Nephron progenitor cell (in vitro differentiated cells): ENCODE results near the gene LRRC14B.

Experiments used
- DNase-seq: peaks from one replicate; pipeline ENCODE4 v3.0.0; 2021
- H3K27ac Mint-ChIP-seq: 2 replicates; pipeline ENCODE4 v1.8.0; 2021; ENCODE audit warnings: mild to moderate bottlenecking, moderate library complexity, mixed read lengths
- H3K27me3 Mint-ChIP-seq: 2 replicates; pipeline ENCODE4 v1.8.0; 2021; ENCODE audit warnings: mild to moderate bottlenecking, low read depth, mixed read lengths; ENCODE audit not compliant: poor library complexity
- H3K36me3 Mint-ChIP-seq: 2 replicates; pipeline ENCODE4 v1.8.0; 2021; ENCODE audit warnings: low read depth, mixed read lengths
- H3K4me1 Mint-ChIP-seq: 2 replicates; pipeline ENCODE4 v1.8.0; 2021; ENCODE audit warnings: mixed read lengths
- H3K4me3 Mint-ChIP-seq: 2 replicates; pipeline ENCODE4 v1.8.0; 2021; ENCODE audit warnings: mild to moderate bottlenecking, moderate library complexity, mixed read lengths
- H3K9me3 Mint-ChIP-seq: 2 replicates; pipeline ENCODE4 v1.8.0; 2021; ENCODE audit warnings: mild to moderate bottlenecking, moderate library complexity, mixed read lengths
- TF ChIP-seq, protein P1 (sequence below): fragments of 200-600 bp; sonication (generic); IDR thresholded peaks from 2 replicates; pipeline ENCODE4 v1.5.0; 2021; ENCODE audit warnings: antibody characterized with exemption

The LRRC14B gene

GRCh38 chr5:172841-173251 is 18.4 kb upstream of the LRRC14B start:
- H3K27ac Mint-ChIP-seq, result no peak overlapping the region
- no peak overlapping the region for H3K4me3 Mint-ChIP-seq
- peaks cover 7% of the 10 kb centered on the region for H3K27me3 Mint-ChIP-seq

GRCh38 chr5:173392-174290 is 17.7 kb upstream of the LRRC14B start:
- peak overlapping the region; percentile 37 for H3K4me3 Mint-ChIP-seq
- no peaks in the 10 kb centered on the region for H3K9me3 Mint-ChIP-seq
- TF ChIP-seq, protein P1, sequence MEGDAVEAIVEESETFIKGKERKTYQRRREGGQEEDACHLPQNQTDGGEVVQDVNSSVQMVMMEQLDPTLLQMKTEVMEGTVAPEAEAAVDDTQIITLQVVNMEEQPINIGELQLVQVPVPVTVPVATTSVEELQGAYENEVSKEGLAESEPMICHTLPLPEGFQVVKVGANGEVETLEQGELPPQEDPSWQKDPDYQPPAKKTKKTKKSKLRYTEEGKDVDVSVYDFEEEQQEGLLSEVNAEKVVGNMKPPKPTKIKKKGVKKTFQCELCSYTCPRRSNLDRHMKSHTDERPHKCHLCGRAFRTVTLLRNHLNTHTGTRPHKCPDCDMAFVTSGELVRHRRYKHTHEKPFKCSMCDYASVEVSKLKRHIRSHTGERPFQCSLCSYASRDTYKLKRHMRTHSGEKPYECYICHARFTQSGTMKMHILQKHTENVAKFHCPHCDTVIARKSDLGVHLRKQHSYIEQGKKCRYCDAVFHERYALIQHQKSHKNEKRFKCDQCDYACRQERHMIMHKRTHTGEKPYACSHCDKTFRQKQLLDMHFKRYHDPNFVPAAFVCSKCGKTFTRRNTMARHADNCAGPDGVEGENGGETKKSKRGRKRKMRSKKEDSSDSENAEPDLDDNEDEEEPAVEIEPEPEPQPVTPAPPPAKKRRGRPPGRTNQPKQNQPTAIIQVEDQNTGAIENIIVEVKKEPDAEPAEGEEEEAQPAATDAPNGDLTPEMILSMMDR, result no peak
- H3K27me3 Mint-ChIP-seq, result peaks cover 7% of the 10 kb centered on the region
- no peaks in the 10 kb centered on the region for H3K36me3 Mint-ChIP-seq
- H3K27ac Mint-ChIP-seq, result peak overlapping the region; percentile 17
- DNase-seq, result no peak
- H3K4me1 Mint-ChIP-seq, result peaks cover 70% of the 10 kb centered on the region

More at GRCh38 chr5:172841-173251, 18.4 kb upstream of the LRRC14B start:
- H3K9me3 Mint-ChIP-seq, result no peaks in the 10 kb centered on the region
- H3K4me1 Mint-ChIP-seq, result peaks cover 74% of the 10 kb centered on the region
- no peak for DNase-seq
- no peaks in the 10 kb centered on the region for H3K36me3 Mint-ChIP-seq
- TF ChIP-seq, protein P1, result no peak

- peaks cover 7% of the 10 kb centered on the region for H3K27me3 Mint-ChIP-seq
- H3K4me3 Mint-ChIP-seq, result no peak overlapping the region
- H3K27ac Mint-ChIP-seq, result no peak overlapping the region
Measured at GRCh38 chr5:174291-174600, 17.0 kb upstream of the LRRC14B start.

DNA sequence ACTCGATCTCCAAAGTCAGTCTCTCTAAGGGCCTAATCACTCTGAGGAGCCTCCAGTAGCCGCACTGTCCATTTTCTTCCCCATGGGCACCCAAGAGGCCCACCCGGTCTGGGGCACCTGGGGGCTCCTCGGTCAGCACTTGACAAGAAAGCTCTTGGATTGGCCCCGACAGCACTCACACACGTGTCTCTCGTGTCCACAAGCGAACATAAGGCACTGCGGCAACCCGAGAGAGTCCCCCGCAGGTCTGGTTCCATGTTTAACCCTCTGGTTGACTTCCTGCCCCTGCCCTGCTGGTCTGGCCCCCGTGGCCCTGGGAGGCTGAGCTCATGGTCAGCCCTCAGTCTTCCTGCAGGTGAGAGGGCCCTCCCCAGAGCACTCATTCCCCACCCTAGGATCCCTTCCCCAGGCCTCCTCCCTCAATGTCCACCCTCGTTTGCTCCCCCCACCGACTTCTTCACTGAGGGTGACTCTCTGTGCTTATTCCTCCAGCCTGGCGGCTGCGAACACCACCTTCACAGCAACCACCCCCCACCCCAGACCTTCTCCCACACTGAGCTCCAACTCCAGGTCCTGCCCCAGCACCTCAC is 16.3 kb upstream of the LRRC14B start:
- peaks cover 5% of the 10 kb centered on the region for H3K36me3 Mint-ChIP-seq
- peaks cover 70% of the 10 kb centered on the region for H3K4me1 Mint-ChIP-seq
- TF ChIP-seq, protein P1, result no peak
- DNase-seq, result no peak
- H3K27me3 Mint-ChIP-seq, result peaks cover 7% of the 10 kb centered on the region
- H3K4me3 Mint-ChIP-seq, result no peak overlapping the region
- no peaks in the 10 kb centered on the region for H3K9me3 Mint-ChIP-seq
- peak overlapping the region; percentile 61 for H3K27ac Mint-ChIP-seq

More at GRCh38 chr5:174291-174600, 17.0 kb upstream of the LRRC14B start:
- DNase-seq, result no peak
- Mint-ChIP-seq H3K9me3 (no peaks in the 10 kb centered on the region), H3K36me3 (no peaks in the 10 kb centered on the region), H3K4me1 (peaks cover 68% of the 10 kb centered on the region)
- TF ChIP-seq, protein P1, result no peak

- Mint-ChIP-seq H3K4me1 (peaks cover 69% of the 10 kb centered on the region), H3K4me3 (no peak overlapping the region), H3K27me3 (peaks cover 11% of the 10 kb centered on the region), H3K27ac (no peak overlapping the region), H3K9me3 (no peaks in the 10 kb centered on the region), H3K36me3 (peaks cover 5% of the 10 kb centered on the region)
- TF ChIP-seq, protein P1, result no peak
- DNase-seq, result no peak
Measured at GRCh38 chr5:176296-176823, 14.9 kb upstream of the LRRC14B start.
